ENCODE data around the gene MVD.

The MVD gene

DNA sequence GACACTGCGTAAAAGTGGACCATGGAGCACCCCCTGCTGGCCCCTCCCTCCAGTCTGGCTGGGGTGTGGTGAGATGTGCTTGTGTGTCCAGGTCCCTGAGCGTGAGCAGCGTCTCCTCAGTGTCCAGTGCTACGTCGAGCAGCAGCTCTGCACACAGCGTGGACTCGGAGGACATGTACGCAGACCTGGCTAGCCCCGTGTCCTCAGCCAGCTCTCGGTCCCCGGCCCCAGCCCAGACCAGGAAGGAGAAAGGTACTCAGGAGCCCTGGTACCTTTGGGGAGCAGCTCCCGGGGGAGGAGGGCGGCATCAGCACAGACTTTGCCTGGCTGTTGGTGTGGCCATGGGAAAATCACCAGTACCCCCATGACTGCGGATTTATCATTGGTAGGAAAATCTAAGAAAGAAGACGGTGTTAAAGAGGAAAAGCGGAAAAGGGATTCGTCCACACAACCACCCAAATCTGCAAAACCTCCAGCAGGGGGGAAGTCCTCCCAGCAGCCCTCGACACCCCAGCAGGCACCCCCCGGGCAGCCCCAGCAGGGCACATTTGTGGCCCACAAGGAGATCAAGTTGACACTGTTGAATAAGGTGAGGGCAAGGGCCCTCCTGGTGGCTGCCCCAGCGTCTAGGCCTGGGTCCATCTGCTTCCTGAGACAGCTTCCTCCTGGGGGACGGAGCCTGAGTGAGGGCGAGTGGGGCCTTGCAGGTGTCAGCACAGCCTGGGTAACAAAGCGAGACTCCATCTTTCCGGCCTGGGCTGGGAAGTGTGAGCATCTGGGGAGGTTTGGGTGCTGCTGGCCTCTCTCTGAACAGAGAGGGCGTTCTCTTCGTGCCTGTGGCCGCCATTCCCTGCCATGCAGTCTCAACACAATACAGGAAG is 35.1 kb downstream of the MVD start:
- FAIRE-seq = no peak
- DNase-seq (ENCODE audit: low spot score) = no peak

DNA sequence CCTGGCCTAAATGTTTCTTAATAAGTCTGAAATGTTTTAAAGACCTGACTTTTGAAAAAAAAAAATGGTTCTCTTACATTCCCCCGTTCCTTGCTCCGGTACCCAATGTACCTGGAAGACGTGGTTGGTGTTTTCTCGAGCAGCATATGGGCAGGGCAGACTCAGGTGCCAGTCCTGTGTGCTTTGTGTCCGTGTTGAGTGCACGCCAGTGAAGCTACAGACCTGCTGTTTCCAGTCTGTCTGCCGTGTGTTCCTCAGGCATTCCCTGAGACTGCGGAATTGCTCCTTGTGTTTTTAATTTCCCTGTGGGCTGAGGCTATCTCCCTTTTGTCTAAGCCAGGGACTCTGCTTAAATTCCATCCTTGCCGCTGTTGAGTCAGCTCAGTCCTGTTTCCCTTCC is 36.2 kb downstream of the MVD start:
- FAIRE-seq (no peak), DNase-seq (ENCODE audit: low spot score) (no peak)

DNA sequence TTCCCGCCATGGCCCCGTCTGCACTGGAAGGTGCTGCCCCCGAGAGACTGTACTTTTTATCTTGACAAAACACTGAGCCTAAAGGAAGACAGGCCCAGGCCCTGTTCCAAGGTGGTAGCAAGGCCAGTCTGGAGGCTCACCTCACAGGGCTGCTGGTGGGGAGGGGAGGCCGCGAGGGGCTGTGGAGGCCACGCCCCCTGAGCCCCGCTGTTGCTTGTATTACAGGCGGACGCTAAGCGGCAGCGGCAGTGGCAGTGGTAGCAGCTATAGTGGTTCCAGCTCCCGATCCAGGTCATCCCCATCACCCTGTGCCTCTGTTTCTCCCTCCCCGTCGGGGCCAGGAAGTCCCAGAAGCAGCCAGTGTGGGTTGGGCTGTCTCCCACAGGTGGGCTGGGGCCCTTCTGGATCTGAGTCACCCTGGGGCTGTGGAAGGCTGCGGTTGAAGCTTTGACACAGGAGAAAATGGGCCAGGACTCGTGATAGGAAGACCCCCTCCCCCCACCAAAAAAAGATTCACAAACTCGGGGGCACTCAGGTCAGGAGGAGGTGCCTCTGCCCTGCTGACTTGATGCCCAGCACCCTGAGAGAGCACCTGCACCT is 37.8 kb downstream of the MVD start:
- no peak for FAIRE-seq
- DNase-seq (ENCODE audit: low spot score) = no peak

DNA sequence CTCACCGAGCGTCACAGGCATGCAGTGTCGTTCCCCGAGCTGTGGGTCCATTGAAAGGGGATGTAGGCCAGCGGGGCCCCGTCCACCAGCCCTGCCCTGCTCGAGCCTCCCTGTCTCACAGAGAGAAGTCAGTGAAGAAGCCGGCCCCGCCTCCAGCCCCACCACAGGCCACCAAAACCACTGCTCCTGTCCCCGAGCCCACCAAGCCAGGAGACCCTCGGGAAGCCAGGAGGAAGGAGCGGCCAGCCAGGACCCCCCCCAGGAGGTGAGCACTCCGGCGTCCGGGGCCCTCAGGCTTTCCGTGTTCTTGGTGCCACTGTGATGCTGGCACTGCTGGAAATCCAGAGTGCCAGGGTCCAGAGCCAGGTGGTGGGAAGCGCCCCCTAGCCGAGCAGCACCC is 38.4 kb downstream of the MVD start:
- FAIRE-seq (no peak), DNase-seq (ENCODE audit: low spot score) (no peak)

DNA sequence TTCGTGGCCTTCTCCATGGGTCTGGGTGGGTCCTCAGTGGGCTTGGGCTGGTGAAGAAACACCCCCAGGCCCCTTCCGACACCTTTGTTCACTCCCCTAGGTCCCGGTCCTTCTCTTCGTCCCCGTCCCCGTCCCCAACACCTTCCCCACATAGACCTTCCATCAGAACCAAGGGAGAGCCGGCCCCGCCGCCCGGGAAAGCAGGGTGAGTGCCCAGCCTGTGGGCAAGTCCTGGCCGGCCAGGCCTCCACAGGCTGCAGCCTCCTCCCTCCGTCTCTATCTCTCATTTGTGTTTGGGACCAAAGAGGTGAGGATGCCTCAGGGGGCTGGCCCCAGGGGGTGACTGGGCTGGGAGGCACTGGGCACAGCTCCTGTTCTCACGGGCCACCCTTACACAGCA is 39.0 kb downstream of the MVD start:
- FAIRE-seq (no peak), DNase-seq (ENCODE audit: low spot score) (no peak)

DNA sequence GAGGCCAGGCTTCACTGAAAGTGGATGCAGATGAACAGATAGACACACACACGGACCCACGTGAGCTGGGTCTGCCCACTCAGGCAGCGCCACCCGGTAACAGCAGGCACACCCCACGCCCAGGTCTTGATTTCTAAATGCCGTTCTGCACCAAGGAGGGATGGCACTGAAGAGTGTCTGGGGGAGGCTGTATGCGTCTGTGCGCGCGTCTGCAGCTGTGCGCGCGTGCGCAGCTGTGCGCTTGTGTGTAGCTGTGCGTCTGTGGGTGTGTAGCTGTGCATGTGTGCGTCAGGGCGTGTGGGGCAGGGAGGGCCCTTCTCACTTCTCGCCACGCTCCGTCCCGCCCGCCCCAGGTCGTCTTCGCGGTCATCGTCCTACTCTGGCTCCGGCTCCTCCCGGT is 40.0 kb downstream of the MVD start:
- FAIRE-seq (no peak), DNase-seq (ENCODE audit: low spot score) (no peak)

DNA sequence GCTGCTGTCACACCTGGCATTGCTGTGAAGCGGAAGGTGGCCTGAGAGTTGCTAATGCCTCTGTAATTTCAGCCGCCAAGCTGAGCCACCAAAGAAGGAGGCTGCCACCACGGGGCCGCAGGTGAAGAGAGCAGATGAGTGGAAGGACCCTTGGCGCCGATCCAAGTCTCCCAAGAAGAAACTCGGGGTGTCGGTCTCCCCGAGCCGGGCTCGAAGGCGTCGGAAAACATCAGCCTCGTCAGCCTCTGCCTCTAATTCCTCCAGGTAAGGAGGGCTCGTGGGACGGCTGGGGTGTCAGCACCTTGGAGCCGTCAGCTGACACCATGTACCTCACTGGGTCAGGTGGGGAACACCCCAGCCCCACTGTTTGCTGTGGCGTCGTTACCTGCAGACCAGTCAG is 40.8 kb downstream of the MVD start:
- no peak for FAIRE-seq
- DNase-seq (ENCODE audit: low spot score) = no peak

DNA sequence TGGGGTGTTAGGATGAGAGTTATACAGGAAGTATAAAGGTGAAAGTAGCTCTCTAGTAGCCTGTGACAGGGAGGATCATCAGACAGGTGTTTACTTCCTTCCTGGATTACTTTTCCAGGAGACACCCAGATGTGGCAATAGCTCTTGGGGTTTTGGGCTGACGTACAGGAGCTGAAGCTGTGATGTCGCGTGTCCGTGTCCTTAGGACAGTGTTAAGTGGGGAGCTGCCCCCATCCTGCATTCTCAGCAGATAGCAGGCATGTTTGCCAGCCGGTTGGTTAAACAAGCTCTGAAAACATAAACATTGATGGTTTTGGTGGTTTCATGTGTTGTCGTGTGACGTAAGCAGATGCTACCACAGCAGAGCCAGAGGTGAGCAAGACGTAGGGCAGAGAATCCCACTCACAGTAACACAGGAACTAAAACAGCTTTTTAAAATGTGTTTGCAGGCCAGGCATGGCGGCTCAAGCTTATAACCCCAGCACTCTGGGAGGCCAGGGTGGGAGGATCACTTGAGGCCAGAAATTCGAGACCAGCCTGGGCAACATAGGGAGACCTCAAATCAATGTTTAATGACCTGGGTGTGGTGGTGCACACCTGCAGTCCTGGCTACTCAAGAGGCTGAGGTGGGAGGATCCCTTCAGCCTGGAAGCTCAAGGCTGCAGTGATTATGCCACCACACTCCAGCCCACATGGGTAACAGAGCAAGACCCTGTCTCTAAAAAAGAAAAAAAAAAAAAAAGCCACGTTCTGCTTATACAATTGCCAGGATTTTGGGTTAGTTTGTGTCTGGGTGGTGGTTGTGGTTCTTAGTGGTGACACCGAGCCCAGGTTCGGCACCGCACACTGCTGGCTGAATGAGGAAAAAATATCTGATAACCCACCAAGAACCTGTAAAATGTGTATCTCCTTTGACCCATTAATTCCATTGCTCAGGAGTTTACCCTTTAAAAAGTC is 42.8 kb downstream of the MVD start:
- FAIRE-seq = no peak
- DNase-seq (ENCODE audit: low spot score) = no peak

DNA sequence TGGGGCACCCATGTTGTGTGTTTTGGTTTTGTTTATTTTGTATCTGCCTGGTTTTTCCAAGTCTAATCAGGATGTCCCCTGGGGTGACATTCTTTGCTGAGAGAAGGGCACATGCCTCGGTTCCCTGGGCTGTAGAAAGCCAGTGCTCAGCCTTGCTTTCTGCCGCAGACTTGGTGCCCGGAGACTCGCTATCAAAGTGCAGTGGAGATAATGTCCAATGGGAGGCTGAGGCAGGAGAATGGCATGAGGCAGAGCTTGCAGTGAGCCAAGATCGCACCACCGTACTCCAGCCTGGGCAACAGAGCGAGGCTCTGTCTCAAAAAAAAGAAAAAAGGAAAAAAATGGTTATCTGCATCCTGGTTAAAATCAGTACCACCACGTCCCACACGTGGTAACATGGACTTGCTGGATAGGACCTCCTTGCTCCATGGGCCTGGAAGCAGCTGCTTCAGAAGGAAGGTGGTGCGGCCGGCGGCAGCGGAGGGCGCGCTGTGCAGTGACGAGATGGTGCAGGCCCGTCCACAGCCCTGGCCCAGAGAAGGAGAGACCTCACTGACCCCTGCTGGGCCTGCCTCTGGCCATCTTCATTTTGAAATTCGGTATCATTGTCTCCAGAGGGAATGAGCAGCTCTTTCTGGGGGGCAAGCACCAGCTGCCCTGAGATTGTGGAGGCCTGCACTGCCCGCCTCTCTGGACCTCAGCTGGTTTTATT is 43.8 kb downstream of the MVD start:
- no peak for FAIRE-seq
- DNase-seq (ENCODE audit: low spot score) = no peak

DNA sequence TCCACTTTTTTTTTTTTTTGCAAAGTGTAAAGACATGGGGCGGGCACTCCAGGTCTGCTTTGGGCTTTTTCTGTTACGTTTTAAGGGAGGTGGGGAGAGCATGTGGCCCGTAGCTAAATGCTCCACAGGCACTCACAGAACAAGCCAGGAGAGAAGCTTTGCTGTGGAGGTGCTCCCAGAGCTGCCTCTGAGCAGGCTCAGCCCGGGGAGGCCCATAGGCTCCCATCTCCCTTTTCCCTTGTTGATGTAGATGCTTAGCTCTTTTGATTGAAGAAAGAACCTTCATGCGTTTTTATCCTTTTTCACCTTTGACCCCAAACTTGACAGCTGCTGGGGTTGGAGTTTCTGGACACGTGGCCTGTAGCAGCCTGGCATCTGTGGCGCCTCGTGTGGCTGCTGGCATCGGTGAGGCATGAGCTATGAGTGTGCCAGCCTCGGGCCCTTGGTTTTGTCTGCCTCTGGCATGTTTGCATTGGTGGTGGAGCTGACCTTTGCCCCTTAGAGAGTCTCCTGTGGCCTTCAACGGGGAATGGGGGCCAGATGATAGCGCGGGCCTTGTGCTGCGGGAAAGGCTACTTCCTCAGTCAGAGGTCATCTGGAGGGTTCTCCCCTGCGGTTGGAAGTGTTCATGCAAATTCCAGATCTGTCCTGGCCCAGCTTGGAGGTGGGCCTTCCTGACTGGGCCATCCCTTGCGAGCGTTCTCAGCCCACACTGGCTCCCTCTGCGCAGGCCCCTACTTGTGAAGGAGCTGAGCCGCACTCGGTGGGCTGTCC is 44.5 kb downstream of the MVD start:
- FAIRE-seq (no peak), DNase-seq (ENCODE audit: low spot score) (no peak)

DNA sequence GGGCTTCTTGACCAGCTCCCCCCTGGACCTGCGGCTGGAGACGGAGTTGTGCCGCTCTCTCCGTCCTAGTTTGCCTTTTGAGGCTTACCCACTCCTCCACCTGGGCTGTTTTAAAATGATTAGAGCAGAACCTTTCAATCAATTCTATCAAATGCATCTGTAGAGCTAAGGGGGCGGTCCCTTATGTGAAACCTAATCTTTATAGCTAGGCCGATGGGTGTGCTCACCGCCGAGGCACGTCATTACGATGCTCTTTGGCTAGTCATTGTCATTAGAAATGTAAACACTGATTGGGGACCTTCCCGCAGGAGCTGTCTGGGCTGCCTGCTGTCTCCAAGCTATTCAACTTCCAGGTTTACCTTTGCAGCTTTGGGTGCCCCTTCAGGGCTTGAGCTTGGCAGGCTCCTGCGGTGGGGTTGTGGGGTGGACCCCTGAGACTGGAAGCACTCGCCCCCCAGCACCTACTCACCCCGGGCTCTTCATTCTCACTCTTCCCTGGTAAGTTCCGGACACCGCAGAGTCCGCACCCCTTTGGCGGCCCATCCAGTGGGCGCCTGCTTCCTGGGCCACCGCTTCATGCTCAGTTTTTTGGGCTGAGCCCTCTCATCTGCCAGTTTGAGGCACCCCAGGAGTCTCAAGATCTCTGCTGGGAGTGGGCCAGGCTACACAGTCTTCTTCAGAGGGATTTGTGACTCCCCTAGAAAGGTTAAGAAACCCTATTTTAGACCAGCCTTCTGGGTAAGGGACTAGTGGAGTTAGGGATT is 45.4 kb downstream of the MVD start:
- no peak for DNase-seq (ENCODE audit: low spot score)
- no peak for FAIRE-seq

DNA sequence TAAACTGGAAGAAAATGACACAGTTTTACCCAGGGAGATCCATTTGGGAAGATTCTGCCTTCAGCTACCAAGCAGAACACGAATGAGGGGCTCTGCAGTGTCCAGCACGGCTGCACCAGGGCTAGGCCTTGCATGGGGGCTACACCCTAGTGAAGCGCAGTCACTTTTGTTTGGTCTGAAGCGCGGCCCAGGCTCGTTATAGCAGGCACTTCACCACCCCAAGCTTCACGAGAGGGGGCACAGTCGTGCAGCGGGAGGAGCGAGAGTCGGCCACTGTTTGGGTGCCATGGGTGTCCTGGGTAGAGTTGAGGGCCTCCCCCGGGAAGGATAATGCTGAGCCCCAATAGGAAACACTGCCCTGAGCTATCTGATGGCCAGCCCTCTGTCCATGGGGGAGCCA is 46.2 kb downstream of the MVD start:
- FAIRE-seq = no peak
- no peak for DNase-seq (ENCODE audit: low spot score)

DNA sequence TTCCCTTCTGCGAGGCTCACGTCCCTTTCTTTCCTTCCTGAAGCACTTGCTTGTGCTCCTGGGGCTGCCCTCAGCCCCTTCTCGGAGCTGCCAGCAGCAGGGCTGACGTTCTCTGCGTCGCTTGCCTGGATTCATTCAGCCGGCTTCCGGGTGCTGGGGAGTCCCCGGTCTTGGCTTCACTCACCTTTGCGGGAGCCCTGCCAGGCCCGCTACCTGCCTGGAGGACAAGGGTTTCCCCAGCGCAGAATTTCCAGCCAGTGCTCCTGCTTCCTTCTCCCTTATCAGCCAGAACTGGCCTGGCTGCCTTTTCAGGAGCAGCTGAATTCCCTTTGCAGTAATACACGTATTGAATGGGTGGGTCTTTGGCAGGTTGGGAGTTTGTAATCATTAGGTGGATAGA is 46.6 kb downstream of the MVD start:
- FAIRE-seq (no peak), DNase-seq (ENCODE audit: low spot score) (no peak)

DNA sequence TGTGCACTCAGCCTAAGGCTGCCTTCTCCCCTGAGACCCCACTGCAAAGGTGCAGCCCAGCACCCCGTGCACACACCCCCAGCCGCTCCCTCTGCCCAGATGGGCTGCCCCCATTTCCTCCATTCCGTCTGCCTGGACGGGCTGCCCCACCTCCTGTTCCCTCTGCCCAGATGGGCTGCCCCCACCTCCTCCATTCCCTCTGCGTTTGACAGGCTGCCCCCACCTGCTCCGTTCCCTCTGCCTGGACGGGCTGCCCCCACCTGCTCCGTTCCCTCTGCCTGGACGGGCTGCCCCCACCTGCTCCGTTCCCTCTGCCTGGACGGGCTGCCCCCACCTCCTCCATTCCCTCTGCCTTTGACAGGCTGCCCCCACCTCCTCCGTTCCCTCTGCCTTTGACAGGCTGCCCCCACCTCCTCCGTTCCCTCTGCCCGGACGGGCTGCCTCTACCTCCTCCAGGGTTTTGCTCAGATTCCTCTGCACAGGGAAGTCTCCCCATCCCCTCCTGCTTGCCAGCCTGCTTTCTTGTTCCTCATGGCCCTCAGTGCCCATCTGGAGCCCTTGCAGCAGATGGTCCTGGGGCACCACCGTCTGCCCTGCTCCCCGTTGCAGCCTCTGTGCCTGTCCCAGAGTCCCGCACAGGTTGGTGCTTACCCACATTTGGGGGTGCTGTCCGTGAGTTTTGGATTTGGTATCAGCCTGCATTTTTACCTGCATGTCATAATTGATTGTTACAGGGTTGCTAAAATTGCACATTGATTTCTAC is 47.9 kb downstream of the MVD start:
- no peak for DNase-seq (ENCODE audit: low spot score)
- FAIRE-seq = no peak

DNA sequence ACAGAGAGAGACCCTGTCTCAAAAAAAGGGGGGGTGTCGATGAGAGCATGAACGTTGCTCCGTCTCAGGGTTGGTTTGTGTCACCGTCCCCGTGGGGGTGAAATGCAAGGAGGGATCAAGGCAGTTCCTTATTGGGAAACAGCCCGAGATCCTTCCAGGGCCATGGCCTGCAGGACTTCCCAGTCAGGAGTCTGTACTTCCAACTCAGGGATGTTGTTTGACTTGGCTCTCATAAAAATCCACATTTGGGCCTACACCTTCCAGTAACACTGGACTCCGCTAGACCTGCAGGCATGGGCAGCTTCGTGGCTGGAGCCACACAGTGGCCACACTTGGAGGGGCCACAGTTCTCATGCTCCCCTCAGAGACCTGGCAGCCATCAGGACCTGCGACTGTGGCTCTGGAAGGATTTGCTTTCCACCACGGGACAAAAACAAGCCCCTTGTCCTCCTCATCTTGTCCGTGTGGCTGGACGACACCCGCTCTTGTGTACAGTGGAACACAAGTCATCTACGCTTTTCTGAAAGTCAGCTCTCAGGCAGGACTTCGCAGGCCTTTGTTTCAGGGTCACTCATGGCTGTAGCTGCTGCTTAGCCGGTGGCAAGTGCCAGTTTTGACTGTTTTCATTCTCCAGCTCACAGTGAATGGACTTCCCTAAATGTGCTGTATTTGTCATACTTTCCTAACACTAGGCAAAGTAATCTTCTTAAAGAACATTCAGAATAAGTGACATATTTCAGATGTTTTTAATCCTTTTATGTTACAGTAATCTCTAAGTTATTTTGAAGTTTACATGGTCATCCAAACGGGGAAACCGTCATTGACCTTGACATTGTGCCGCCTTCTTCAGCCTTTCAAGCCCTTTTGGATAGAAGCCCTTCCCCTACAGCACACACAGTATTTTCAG is 48.7 kb downstream of the MVD start:
- no peak for FAIRE-seq
- no peak for DNase-seq (ENCODE audit: low spot score)

DNA sequence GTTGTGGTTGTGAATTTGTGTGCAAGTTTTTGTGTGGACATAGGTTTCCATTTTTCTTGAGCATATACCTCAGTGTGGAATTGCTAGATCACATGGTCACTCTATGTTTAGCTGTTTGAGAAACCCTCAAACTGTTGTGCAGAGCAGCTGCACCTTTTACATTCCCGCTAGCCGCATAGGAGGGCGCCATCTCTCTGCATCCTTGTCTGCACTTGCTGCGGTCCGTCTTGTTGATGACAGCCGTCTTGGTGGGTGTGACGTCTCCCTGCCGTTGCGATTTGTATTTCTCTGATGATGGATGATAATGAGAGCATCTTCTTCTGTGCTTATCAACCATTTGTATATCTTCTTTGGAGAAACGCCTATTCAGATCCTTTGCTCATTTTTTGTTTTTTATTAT is 49.6 kb downstream of the MVD start:
- FAIRE-seq = no peak
- DNase-seq (ENCODE audit: low spot score) = no peak

DNA sequence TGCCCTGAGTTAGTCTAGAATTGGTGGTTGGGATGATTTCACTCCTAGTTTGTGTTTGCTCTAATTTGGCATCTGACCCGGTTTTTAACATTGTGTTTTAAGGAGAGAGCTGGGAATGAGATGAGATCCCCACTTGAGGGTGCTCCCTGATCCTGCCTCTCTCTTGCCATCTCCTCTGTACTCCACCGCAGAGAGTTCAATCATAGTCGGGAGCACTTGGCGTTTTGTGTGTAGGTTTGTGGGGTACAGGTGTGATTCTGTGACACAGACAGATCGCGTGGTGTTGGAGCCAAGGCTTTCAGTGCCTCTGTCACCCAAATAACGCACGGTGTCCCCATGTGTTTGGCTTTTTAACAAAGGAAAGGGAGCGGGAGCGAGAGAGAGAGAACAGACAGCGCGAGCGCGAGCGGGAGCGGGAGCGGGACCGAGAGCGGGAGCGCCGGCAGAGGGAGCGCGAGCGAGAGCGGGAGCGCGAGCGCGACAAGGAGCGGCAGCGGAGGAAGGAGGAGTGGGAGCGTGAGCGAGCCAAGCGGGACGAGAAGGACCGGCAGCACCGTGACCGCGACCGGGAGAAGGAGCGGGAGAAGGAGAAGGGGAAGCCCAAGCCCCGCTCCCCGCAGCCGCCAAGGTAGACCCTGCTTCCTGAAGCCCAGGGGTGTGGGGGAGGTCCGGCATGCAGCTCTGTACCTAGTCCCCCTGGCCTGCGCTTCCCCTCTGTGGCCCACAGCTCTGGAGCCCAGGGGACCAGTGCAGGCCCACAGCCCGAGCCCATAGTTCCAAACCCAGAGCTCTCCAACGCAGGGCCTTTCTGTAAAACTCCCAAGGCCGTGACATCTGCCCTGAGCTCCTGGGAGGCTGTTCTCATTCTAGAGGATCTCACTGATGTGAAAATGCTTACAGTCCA is 51.7 kb downstream of the MVD start:
- DNase-seq (ENCODE audit: low spot score) (no peak), FAIRE-seq (no peak)
